ENCODE data around the gene LRP3. TPM values are rescaled to one million over a fixed set of nuclear protein-coding genes. Genes with fewer than 3 reads are reported as not detected.
A peak's percentile ranks its signal among the peaks of the same experiment; 100 is the strongest.

LRP3 gene
- total RNA-seq, 2 experiments from 2014 or later = 0.14 to 0.43 TPM

DNA sequence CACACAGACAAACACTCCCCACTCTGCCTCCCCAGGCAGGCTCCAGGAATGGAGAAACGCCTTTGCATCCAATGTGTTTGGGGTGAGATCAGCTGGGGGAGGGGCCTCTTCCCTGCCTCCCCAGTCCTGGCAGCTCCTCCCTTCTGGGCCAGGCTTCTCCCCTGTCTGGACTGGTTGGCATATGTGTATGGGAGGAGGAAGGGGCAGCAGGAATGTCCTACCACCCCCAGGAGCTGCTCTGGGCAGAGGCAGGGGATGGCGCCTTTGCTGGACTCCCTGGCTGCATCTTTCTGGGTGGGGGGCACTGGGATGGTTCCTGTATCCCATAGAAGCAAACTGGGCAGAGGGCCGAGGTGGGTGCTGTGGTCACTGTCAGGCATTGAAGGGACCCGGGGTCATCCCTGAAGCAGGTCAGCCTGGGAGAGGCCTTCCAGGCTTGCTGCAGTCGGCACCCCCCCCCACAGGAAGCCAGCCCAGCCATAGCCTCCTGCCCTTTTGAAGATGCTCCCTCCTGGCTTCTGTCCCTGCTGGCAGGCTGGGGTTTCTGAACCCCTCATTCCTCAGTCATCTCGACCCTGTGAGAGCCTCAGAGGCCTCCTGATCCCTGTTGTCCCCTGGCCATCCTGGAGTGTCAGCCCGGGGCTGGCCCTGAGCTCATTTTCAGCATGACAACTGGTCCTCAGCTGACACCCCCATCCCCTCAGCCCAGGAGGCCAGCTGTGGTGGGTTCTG, 52.7 kb downstream of the LRP3 start:
- H3K36me3 Mint-ChIP-seq = no peaks in the 10 kb centered on the region
- no peaks in the 10 kb centered on the region for H3K4me1 Mint-ChIP-seq
- no peak for ATAC-seq (ENCODE audit: low read depth)
- DNase-seq = no peak
- POLR2A ChIA-PET = no interaction called here
- H3K9me3 Mint-ChIP-seq = peaks cover 1% of the 10 kb centered on the region
- no peak overlapping the region for H3K4me3 Mint-ChIP-seq
- no peak overlapping the region for H3K27ac Mint-ChIP-seq
- H3K27me3 Mint-ChIP-seq = peaks cover 4% of the 10 kb centered on the region

DNA sequence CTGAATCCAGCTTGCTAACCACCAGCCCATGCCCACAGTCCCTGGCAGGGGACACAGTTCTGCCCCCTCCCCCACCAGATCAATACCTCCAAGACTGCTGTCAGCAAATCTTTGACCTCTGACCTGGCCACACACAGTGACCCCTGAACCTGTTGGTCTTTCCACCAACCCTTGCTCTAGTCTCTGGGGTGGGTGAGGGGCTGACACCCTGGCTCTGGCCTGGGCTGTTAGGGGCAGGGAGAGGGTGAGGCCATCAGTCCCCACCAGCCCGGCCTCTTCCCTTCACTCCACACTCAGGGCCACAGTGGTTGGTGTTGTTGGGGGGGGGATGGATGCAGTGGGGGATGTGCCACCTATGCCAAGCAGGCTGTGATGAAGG, 53.3 kb downstream of the LRP3 start:
- H3K36me3 Mint-ChIP-seq = no peaks in the 10 kb centered on the region
- no peak overlapping the region for H3K27ac Mint-ChIP-seq
- no peaks in the 10 kb centered on the region for H3K4me1 Mint-ChIP-seq
- DNase-seq = no peak
- ATAC-seq (ENCODE audit: low read depth) = no peak
- POLR2A ChIA-PET = no interaction called here
- H3K9me3 Mint-ChIP-seq = peaks cover 1% of the 10 kb centered on the region
- no peak overlapping the region for H3K4me3 Mint-ChIP-seq
- H3K27me3 Mint-ChIP-seq = peaks cover 4% of the 10 kb centered on the region

DNA sequence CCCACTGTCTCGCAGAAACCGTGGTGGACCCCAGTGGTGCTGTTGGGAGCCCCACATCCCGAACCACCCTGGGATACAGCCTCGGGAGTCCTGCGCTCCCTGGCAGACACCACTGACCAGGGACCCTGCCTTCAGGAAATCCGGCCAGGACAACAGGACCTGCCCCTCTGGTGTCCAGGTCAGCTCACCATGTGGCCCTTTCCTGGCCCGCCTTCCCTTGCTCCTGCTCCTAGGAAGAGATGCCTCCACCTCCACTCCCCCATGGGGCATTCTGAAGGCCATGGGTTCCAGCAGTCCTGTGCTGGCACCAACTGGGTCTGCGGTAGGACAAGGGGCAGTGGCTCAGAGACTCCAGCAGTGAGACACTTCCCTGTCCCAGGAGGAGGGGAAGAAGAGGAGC, 54.0 kb downstream of the LRP3 start:
- H3K4me1 Mint-ChIP-seq = no peaks in the 10 kb centered on the region
- DNase-seq (no peak), ATAC-seq (ENCODE audit: low read depth) (no peak)
- H3K4me3 Mint-ChIP-seq = no peak overlapping the region
- no peak overlapping the region for H3K27ac Mint-ChIP-seq
- peaks cover 1% of the 10 kb centered on the region for H3K9me3 Mint-ChIP-seq
- H3K36me3 Mint-ChIP-seq = no peaks in the 10 kb centered on the region
- POLR2A ChIA-PET = no interaction called here
- H3K27me3 Mint-ChIP-seq = peaks cover 4% of the 10 kb centered on the region

DNA sequence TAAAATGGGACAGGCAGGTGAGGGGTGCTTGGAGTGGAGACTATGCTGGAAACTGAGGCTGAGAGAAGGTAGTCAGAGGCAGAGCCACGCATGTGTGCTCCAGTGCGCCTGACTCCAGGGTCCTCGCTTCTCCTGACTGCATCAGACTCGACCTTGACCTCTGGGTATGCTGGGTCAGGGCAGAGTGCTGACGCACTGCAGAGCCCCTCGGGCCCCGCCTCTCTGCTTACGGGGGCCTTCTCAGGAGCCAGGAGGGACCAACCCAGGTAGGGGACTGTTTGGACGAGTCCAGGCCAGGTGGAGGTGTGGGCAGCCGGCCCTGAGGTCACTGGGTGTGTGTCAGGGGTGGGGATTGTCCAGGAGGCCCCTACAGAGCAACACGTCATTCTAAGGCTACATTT, 54.4 kb downstream of the LRP3 start:
- Mint-ChIP-seq H3K9me3 (peaks cover 1% of the 10 kb centered on the region), H3K27ac (no peak overlapping the region), H3K36me3 (no peaks in the 10 kb centered on the region), H3K4me3 (no peak overlapping the region), H3K27me3 (peaks cover 4% of the 10 kb centered on the region), H3K4me1 (no peaks in the 10 kb centered on the region)
- DNase-seq (no peak), ATAC-seq (ENCODE audit: low read depth) (no peak)
- POLR2A ChIA-PET = no interaction called here

DNA sequence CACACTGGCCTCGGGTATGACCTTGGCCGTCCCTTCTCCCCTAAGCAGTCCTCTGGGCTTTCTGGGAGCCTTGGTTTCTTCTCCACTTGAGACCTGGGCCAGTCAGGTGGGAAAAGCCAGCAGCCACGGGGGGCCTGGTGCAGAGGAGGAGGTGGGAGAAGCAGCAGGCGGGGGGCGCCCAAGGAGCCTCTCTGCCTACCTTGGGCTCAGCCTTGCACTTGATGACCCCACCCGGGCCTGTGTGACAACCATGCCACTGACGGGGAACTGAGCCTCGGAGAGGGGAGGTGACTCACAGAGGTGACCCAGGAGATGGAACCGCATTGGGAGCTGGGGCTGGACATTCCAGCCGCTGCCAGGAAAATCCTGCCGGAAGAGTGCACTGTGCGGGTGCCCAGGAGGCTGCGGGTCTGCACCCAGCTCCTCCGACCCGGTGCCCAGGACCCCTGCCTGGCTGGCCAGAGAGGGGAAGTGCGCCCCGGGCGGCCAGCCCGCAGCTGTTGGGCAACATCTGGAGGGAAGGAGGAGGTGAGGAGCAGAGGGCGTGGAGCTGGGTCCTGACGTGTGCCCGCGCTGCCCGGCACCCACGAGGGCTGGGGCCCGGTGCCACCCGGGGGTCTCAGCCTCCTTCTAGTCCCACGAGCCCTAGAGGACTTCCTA, 55.0 kb downstream of the LRP3 start:
- ATAC-seq (ENCODE audit: low read depth) = peak; percentile 36
- H3K36me3 Mint-ChIP-seq = no peaks in the 10 kb centered on the region
- no peaks in the 10 kb centered on the region for H3K4me1 Mint-ChIP-seq
- no peak overlapping the region for H3K27ac Mint-ChIP-seq
- H3K4me3 Mint-ChIP-seq = no peak overlapping the region
- no peak for DNase-seq
- peaks cover 1% of the 10 kb centered on the region for H3K9me3 Mint-ChIP-seq
- POLR2A ChIA-PET = no interaction called here
- H3K27me3 Mint-ChIP-seq = peaks cover 1% of the 10 kb centered on the region

DNA sequence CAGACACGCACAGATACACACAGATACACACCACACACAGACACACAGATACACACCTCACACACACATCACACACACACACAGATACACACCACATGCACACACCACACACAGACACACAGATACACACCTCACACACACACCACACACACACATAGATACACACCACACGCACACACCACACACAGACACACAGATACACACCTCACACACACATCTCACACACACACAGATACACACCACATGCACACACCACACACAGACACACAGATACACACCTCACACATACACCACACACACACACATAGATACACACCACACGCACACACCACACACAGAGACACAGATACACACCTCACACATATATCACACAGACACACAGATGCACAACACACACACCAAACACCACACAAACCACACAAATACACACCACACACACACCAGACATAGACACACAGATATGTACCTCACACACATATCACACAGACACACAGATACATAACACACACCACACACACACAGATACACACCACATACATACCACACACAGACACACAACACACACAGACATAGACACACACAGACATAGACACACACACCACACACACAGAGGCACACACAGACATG, 55.7 kb downstream of the LRP3 start:
- Mint-ChIP-seq H3K27ac (no peak overlapping the region), H3K27me3 (no peaks in the 10 kb centered on the region), H3K36me3 (no peaks in the 10 kb centered on the region), H3K9me3 (peaks cover 1% of the 10 kb centered on the region), H3K4me1 (no peaks in the 10 kb centered on the region), H3K4me3 (no peak overlapping the region)
- POLR2A ChIA-PET = no interaction called here
- no peak for ATAC-seq (ENCODE audit: low read depth)
- DNase-seq = no peak

DNA sequence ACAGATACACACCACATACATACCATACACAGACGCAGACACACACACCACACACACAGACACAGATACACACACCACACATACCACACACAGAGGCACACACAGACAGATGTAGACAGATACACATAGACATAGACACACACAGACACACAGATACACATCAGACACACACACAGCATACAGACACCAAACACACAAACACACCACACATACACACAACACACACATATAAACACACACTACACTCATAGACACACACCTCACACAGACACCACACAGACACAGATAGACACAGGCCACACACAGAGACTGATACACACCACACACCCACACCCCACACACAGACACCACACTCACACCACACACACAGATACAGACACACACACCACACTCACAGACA, 56.4 kb downstream of the LRP3 start:
- Mint-ChIP-seq H3K27me3 (no peaks in the 10 kb centered on the region), H3K27ac (no peak overlapping the region), H3K4me1 (no peaks in the 10 kb centered on the region), H3K36me3 (no peaks in the 10 kb centered on the region), H3K9me3 (no peaks in the 10 kb centered on the region), H3K4me3 (no peak overlapping the region)
- DNase-seq (no peak), ATAC-seq (ENCODE audit: low read depth) (no peak)
- POLR2A ChIA-PET = no interaction called here

DNA sequence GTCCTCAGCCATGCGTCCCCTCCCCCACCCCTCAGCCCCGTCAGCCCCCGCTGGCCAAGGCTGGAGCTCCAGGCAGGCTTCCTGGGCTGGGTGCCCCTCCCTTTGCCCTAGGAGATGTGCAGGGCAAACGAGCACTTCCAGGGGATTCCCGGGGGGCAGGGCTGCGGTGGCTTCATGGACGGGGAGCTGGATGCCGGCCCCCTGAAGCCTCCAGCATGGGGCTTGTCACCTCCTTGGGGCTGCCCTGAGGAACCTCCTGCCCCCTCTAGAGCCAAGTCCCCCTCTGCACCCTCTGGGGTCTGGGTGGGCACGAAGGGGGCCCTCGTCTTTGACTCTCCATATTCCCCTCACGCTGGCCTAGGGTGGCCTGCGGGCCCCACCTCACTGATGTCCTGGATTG, 56.9 kb downstream of the LRP3 start:
- H3K36me3 Mint-ChIP-seq = no peaks in the 10 kb centered on the region
- ATAC-seq (ENCODE audit: low read depth) = no peak
- H3K9me3 Mint-ChIP-seq = no peaks in the 10 kb centered on the region
- no peaks in the 10 kb centered on the region for H3K4me1 Mint-ChIP-seq
- no peak overlapping the region for H3K27ac Mint-ChIP-seq
- H3K27me3 Mint-ChIP-seq = no peaks in the 10 kb centered on the region
- no peak for DNase-seq
- POLR2A ChIA-PET = no interaction called here
- no peak overlapping the region for H3K4me3 Mint-ChIP-seq

DNA sequence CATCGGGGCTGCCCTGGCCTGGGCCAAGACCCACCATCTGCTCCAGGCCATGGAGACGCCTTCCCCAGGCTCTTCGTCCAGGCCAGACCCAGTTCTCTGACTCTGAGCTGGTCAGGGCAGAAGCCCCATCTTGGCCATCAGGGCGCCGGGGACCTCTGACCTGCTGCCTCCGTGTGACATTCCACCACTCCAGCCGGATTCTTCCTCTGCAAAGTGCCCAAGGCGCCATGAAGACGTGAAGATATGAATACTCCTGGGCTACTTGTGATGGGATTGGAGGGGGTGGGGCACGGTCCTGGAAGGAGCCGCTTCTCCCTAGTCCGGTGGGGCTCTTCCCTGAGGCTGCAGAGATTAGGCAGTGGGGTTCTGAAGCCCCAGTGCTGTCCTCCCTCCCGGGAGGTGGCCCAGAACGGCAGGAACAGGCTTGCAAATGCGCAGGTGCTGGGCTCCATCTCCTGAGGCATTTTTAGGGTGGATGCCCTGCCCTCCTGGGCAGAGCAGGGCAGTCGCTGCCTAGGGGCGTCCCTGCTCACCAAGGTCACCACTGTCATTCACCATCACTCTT, 57.5 kb downstream of the LRP3 start:
- no peaks in the 10 kb centered on the region for H3K36me3 Mint-ChIP-seq
- no peak overlapping the region for H3K27ac Mint-ChIP-seq
- DNase-seq (no peak), ATAC-seq (ENCODE audit: low read depth) (no peak)
- H3K4me3 Mint-ChIP-seq = no peak overlapping the region
- H3K27me3 Mint-ChIP-seq = no peaks in the 10 kb centered on the region
- no peaks in the 10 kb centered on the region for H3K4me1 Mint-ChIP-seq
- POLR2A ChIA-PET = no interaction called here
- no peaks in the 10 kb centered on the region for H3K9me3 Mint-ChIP-seq

DNA sequence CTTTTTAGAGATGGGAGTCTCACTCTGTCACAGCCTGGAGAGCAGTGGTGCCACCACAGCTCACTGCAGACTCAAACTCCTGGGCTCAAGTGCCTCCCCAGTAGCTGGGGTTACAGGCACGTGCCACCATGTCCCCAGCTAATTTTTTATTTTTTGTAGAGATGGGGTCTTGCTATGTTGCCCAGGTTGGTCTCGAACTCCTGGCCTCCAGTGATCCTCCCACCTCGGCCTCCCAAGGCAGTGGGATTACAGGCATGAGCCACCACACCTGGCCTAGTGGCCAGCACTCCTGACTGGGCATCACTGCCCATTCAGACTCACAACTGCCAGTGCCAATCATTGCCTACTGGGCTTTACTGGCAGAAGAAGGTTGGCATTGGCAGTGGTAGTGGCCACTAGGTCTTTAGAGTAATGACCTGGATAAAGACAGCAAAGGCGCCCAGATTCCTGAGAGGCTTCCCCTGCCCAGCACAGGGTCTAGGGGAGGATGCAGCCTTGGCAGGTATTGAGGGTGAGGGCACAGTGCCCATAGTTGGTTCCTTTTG, 58.4 kb downstream of the LRP3 start:
- H3K9me3 Mint-ChIP-seq = no peaks in the 10 kb centered on the region
- H3K4me1 Mint-ChIP-seq = no peaks in the 10 kb centered on the region
- H3K36me3 Mint-ChIP-seq = no peaks in the 10 kb centered on the region
- POLR2A ChIA-PET = no interaction called here
- no peak overlapping the region for H3K4me3 Mint-ChIP-seq
- ATAC-seq (ENCODE audit: low read depth) (no peak), DNase-seq (no peak)
- no peaks in the 10 kb centered on the region for H3K27me3 Mint-ChIP-seq
- no peak overlapping the region for H3K27ac Mint-ChIP-seq

DNA sequence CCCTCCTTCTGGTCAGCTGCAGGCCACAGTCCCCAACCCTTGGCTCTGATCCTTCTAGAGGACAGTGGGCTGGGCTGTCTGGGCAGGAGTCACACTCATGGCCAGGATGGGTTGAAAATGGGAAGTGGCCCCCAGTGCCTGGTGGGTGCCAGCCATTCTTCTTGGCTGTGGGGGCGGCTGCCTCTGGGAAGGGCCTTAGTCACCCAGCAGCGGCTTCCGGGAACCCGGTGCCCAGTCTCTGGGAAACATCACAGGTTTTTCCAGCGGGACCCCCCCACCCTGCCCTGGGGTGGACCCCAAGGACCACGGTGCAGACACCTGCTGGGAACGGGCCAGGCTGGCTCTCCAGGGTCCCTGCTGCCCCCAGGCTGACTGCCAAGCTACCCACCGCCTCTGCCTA, 58.8 kb downstream of the LRP3 start:
- Mint-ChIP-seq H3K36me3 (no peaks in the 10 kb centered on the region), H3K4me1 (no peaks in the 10 kb centered on the region), H3K27me3 (peaks cover 3% of the 10 kb centered on the region), H3K9me3 (no peaks in the 10 kb centered on the region), H3K27ac (no peak overlapping the region), H3K4me3 (no peak overlapping the region)
- no peak for ATAC-seq (ENCODE audit: low read depth)
- no peak for DNase-seq
- POLR2A ChIA-PET = no interaction called here

DNA sequence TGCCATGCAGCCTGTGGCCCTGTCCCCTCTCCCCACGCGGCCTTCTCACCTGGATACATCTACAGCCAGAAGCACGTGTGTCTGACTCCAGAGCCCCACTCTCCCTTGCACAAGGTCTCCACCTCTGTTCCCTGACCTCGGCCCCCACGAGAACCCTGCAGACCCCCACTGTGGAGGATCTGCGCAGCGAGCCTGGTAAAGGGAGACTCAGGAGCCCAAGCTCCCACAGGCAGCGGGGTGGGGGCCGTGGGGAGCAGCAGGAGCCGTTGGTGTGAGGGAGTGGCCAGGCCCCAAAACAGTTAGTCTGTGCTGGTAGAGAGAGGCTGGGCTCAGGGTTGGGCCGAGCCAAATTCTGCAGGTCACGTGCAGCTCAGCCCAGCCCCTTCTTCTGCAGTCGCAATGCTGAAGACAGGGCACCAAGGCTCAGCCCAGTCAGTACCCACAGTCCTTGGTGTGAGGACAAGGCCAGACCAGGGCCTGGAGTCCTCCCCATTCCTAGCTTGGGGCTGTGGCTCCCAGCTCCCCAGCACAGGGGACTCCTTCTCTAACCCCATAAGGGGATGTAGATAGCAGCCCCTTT, 60.2 kb downstream of the LRP3 start:
- no peaks in the 10 kb centered on the region for H3K9me3 Mint-ChIP-seq
- H3K36me3 Mint-ChIP-seq = no peaks in the 10 kb centered on the region
- no peak overlapping the region for H3K27ac Mint-ChIP-seq
- no peak overlapping the region for H3K4me3 Mint-ChIP-seq
- no peaks in the 10 kb centered on the region for H3K4me1 Mint-ChIP-seq
- DNase-seq (no peak), ATAC-seq (ENCODE audit: low read depth) (no peak)
- peaks cover 8% of the 10 kb centered on the region for H3K27me3 Mint-ChIP-seq
- POLR2A ChIA-PET = no interaction called here

DNA sequence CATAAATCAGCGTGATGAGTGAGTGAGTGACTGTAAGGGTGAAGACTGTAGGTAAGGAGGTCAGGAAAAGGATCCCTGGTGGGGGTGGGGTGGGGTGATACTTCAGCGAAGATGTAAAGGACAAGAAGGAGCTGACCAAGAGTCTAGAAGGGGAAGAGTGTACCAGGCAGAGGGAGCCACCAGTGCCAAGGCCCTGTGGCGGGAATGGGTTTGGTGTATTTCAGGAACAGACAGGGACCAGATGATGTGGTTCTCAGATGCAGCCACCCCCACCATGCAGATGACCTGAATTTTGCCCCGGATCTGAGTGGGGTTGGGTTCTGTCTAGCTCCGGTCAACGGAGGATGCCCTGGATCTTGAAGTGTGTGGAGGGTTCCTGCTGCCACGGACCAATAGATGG, 61.7 kb downstream of the LRP3 start:
- Mint-ChIP-seq H3K4me3 (no peak overlapping the region), H3K36me3 (no peaks in the 10 kb centered on the region), H3K27me3 (peaks cover 11% of the 10 kb centered on the region), H3K4me1 (peaks cover 5% of the 10 kb centered on the region), H3K9me3 (no peaks in the 10 kb centered on the region), H3K27ac (no peak overlapping the region)
- no peak for ATAC-seq (ENCODE audit: low read depth)
- POLR2A ChIA-PET = no interaction called here
- no peak for DNase-seq

Measured in activated naive CD8-positive, alpha-beta T cell treated with anti-CD3 and anti-CD28 coated beads, Interleukin-2, amount 10 ng/mL, durations not matched to agents 7 days and 5 days (primary cell).